HG03558 (cell line): Measurements from ENCODE around the gene C6orf47.

Experiments
- ATAC-seq: cut with Tn5 transposase; IDR thresholded peaks from one replicate; pipeline ENCODE4 v1.9.1; 2021; ENCODE audit warnings: moderate number of reproducible peaks; ENCODE audit not compliant: unreplicated experiment; ENCODE audit errors: extremely low read depth

C6orf47 gene

GRCh38 chr6:31689249-31690110 lies 28.9 kb upstream of the C6orf47 start:
- ATAC-seq, result no peak

- ATAC-seq, result no peak
These were observed 27.5 kb upstream of the C6orf47 start for GRCh38 chr6:31687860-31688693.

- no peak for ATAC-seq
These were observed 26.7 kb upstream of the C6orf47 start for GRCh38 chr6:31687321-31687720.

GRCh38 chr6:31686483-31686882 lies 25.9 kb upstream of the C6orf47 start:
- no peak for ATAC-seq

GRCh38 chr6:31683591-31683990 lies 23.0 kb upstream of the C6orf47 start:
- no peak for ATAC-seq

GRCh38 chr6:31681135-31681671 lies 20.6 kb upstream of the C6orf47 start:
- ATAC-seq, result no peak

- no peak for ATAC-seq
These were observed 19.9 kb upstream of the C6orf47 start, which contains the start of gene LY6G5C for GRCh38 chr6:31680226-31681134. TSS of gene LY6G5C (minus strand) at chr6:31681067. CDS start at chr6:31680373, 694 bp downstream.

GRCh38 chr6:31677955-31678354 lies 17.4 kb upstream of the C6orf47 start:
- ATAC-seq, result no peak

- ATAC-seq, result no peak
These were observed 16.3 kb upstream of the C6orf47 start for GRCh38 chr6:31676904-31677303.

GRCh38 chr6:31676322-31676903 lies 15.8 kb upstream of the C6orf47 start:
- ATAC-seq, result no peak

- no peak for ATAC-seq
These were observed 9.1 kb upstream of the C6orf47 start, which contains the start of gene LY6G5B for GRCh38 chr6:31669676-31670075. TSS of gene LY6G5B (plus strand) at chr6:31669976. CDS start at chr6:31670951, 975 bp downstream.

GRCh38 chr6:31666337-31666965 lies 5.9 kb upstream of the C6orf47 start:
- ATAC-seq, result no peak

GRCh38 chr6:31665501-31666336 lies 5.1 kb upstream of the C6orf47 start, which contains the start of gene CSNK2B:
TSS of gene CSNK2B (plus strand) at chr6:31666080. CDS start at chr6:31666832, 752 bp downstream.
- ATAC-seq, result peak; percentile 45

- ATAC-seq, result no peak
These were observed 4.4 kb upstream of the C6orf47 start, which contains the start of gene GPANK1 for GRCh38 chr6:31664790-31665500. TSS of gene GPANK1 (minus strand) at chr6:31664997. CDS start at chr6:31664478, 519 bp downstream.

GRCh38 chr6:31663961-31664789 lies 3.6 kb upstream of the C6orf47 start:
- no peak for ATAC-seq
